Measurements from ENCODE around the gene TIMM29.
A peak's percentile ranks its signal among the peaks of the same experiment; 100 is the strongest.

TIMM29 gene

DNA sequence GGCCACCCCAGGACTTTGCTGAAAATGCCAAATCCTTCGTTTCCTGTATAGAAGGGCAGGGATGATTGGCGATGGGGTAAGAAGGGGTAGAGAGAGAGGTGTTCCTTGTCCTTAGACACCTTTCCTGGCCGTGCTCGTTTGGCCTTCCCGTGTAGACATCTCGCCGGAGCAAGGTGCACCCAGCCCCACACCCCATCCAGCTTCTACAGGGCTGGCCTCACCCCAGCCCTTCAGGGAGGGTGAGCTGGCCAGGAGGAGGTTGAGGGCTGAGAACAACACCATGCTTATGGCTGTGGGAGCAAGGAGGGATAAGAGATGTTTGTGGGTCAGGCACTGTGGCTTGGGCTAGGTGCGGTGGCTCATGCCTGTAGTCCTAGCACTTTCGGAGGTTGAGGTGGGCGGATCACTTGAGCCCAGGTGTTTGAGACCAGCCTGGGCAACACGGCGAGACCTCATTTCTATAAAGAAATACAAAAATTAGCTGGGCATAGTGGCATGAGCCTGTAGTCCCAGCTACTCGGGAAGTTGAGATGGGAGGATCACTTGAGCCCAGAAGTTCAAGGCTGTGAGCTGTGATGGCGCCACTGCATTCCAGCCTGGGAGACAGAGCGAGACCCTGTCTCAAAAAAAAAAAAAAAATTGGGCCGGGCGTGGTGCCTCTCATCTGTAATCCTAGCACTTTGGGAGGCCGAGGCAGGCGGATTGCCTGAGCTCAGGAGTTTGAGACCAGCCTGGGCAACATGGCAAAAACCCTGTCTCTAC is 47.7 kb downstream of the TIMM29 start:
- no peaks in the 10 kb centered on the region for H3K9me3 ChIP-seq (replicated peaks; ENCODE audit: low read length)
- peak overlapping the region; percentile 34 for H3K9ac ChIP-seq (ENCODE audit: low read depth, low read length)
- H3K4me3 ChIP-seq (ENCODE audit: low read length): no peak overlapping the region
- no peaks in the 10 kb centered on the region for H3K27me3 ChIP-seq (ENCODE audit: control insufficient read depth, insufficient read depth, low read length)
- H3K36me3 ChIP-seq (ENCODE audit: insufficient read depth, low read length): peaks cover 4% of the 10 kb centered on the region
- H3K4me1 ChIP-seq (ENCODE audit: control insufficient read depth, insufficient read depth, low read length): peaks cover 36% of the 10 kb centered on the region
- H3K4me2 ChIP-seq (ENCODE audit: low read length): peak overlapping the region; percentile 64

DNA sequence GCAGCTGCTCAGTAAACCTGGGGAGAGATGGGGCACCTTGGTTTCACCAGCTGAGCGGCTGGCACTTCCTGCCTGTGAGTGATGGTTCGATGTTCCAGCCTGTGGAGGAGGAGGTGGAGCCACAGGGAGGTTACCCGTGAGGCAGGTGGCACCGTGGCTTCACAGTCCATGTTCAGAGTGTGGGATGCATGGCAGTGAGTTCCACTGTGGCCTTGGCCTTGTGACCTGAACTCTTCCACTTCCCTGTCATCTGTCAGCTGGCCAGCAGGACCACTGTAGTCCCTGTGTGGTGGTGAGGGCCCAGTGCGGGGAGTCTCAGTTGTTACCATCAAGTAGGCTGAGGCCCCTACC is 49.1 kb downstream of the TIMM29 start:
- Histone ChIP-seq H3K27me3 (ENCODE audit: control insufficient read depth, insufficient read depth, low read length) (no peaks in the 10 kb centered on the region), H3K4me1 (ENCODE audit: control insufficient read depth, insufficient read depth, low read length) (peaks cover 36% of the 10 kb centered on the region), H3K9ac (ENCODE audit: low read depth, low read length) (no peak overlapping the region), H3K9me3 (replicated peaks; ENCODE audit: low read length) (no peaks in the 10 kb centered on the region), H3K4me2 (ENCODE audit: low read length) (no peak overlapping the region), H3K36me3 (ENCODE audit: insufficient read depth, low read length) (peaks cover 11% of the 10 kb centered on the region), H3K4me3 (ENCODE audit: low read length) (no peak overlapping the region)

All from skeletal muscle satellite cell (primary cell).